A549 (cell line): ENCODE results near the gene IHH. TPM values are rescaled to one million over a fixed set of nuclear protein-coding genes. Genes with fewer than 3 reads are reported as not detected.

Experiments used
- ATAC-seq, 2 experiments: fragments of 200-7000 bp in 1 of 2; fragments of >200 bp in 1 of 2; cut with Nextera tagmentation in 1 of 2; cut with Tn5 transposase in 1 of 2; 3 replicates each; pipeline versions ENCODE4 v1.8.0 to v1.9.1; 2018 to 2020; ENCODE audit warnings: mild to moderate bottlenecking in 1 of 2, moderate library complexity in 1 of 2
- CTCF ChIA-PET: fragments of 300-600 bp; sonication (Branson Sonifier 250); formaldehyde crosslinking; extraction: SDS; loops from one replicate; lab custom pipeline; 2021; ENCODE audit warnings: antibody characterized with exemption, inconsistent platforms; lab: Yijun Ruan, JAX
- POLR2A ChIA-PET: fragments of 350-600 bp; formaldehyde crosslinking; extraction: SDS; loops from one replicate; lab custom pipeline; 2021; ENCODE audit warnings: antibody characterized with exemption, inconsistent platforms; lab: Yijun Ruan, JAX
- DNase-seq, 2 experiments: peaks; one replicate each; pipeline versions ENCODE4 v3.0.0 to v3.0.0-alpha.2; 2011 to 2016; ENCODE audit warnings: low read depth in 1 of 2, low spot score in 1 of 2
- FAIRE-seq: peaks from 2 replicates; lab custom pipeline; 2011; peaks lifted over from hg19 to GRCh38; lab: Jason Lieb, UNC
- H3K27ac ChIP-seq, 2 experiments: fragments of >200 bp; sonication (Bioruptor Twin); formaldehyde crosslinking; 3 replicates each; pipeline ENCODE4 v1.5.1; 2016 to 2017
- H3K4me1 ChIP-seq: fragments of >200 bp; sonication (Bioruptor Twin); formaldehyde crosslinking; 3 replicates; pipeline ENCODE4 v1.6.1; 2016
- H3K4me2 ChIP-seq: fragments of >200 bp; sonication (Bioruptor Twin); formaldehyde crosslinking; 3 replicates; pipeline ENCODE4 v1.6.1; 2016
- H3K4me3 ChIP-seq: fragments of >200 bp; sonication (Bioruptor Twin); formaldehyde crosslinking; 3 replicates; pipeline ENCODE4 v1.5.1; 2016
- H3K9me3 ChIP-seq: fragments of >200 bp; sonication (Bioruptor Twin); formaldehyde crosslinking; 3 replicates; pipeline ENCODE4 v1.6.1; 2016
- CBX2 ChIP-seq: fragments of 200-600 bp; sonication (generic); IDR thresholded peaks from 2 replicates; pipeline ENCODE4 v1.6.1; 2016; ENCODE audit warnings: low read depth, mild to moderate bottlenecking, borderline replicate concordance
- CHD4 ChIP-seq: fragments of 200-600 bp; sonication (generic); IDR thresholded peaks from 2 replicates; pipeline ENCODE4 v1.6.1; 2016; ENCODE audit warnings: antibody characterized with exemption, mild to moderate bottlenecking, borderline replicate concordance
- EHF ChIP-seq: fragments of 250-450 bp; sonication (Bioruptor Pico); IDR thresholded peaks from 2 replicates; pipeline ENCODE4 v1.5.0; 2020; ENCODE audit warnings: mild to moderate bottlenecking
- EHMT2 ChIP-seq: fragments of 200-600 bp; sonication (generic); IDR thresholded peaks from 2 replicates; pipeline ENCODE4 v1.6.1; 2016; ENCODE audit warnings: antibody characterized with exemption, low read depth, mild to moderate bottlenecking, moderate library complexity
- ESRRA ChIP-seq: fragments of 150-350 bp; IDR thresholded peaks from 2 replicates; pipeline ENCODE4 v1.6.1; 2014; ENCODE audit warnings: mild to moderate bottlenecking, low read length, borderline replicate concordance
- GATA3 ChIP-seq: IDR thresholded peaks from 2 replicates; pipeline ENCODE4 v1.6.1; 2012; ENCODE audit warnings: borderline replicate concordance
- HDAC2 ChIP-seq: fragments of 200-600 bp; sonication (generic); IDR thresholded peaks from 2 replicates; pipeline ENCODE4 v1.6.1; 2016
- HEYL ChIP-seq: fragments of 250-450 bp; sonication (Bioruptor Pico); IDR thresholded peaks from 2 replicates; pipeline ENCODE4 v1.8.0; 2021; ENCODE audit warnings: mild to moderate bottlenecking, moderate library complexity
- HMGXB4 ChIP-seq: fragments of 250-450 bp; sonication (Bioruptor Pico); IDR thresholded peaks from 2 replicates; pipeline ENCODE4 v1.5.0; 2021; ENCODE audit warnings: mild to moderate bottlenecking, moderate library complexity, borderline replicate concordance
- JUNB ChIP-seq: fragments of >200 bp; sonication (Bioruptor Twin); formaldehyde crosslinking; IDR thresholded peaks from 2 replicates; pipeline ENCODE4 v1.6.1; 2016
- KDM5A ChIP-seq: fragments of 200-600 bp; sonication (generic); IDR thresholded peaks from 2 replicates; pipeline ENCODE4 v1.6.1; 2016; ENCODE audit warnings: antibody characterized with exemption, mild to moderate bottlenecking
- MYC ChIP-seq: IDR thresholded peaks from 2 replicates; pipeline ENCODE4 v1.6.1; 2012; ENCODE audit warnings: mild to moderate bottlenecking, inconsistent platforms, low read length, improper control_type of control experiment, borderline replicate concordance
- NFE2L2 ChIP-seq: fragments of 150-350 bp; conservative IDR thresholded peaks from 2 replicates; pipeline ENCODE4 v1.6.1; 2014; ENCODE audit warnings: low read length
- PBX3 ChIP-seq: IDR thresholded peaks from 2 replicates; pipeline ENCODE4 v1.6.1; 2012
- PHF8 ChIP-seq: fragments of 200-600 bp; sonication (generic); IDR thresholded peaks from 2 replicates; pipeline ENCODE4 v1.6.1; 2016; ENCODE audit warnings: low read depth, mild to moderate bottlenecking, antibody characterized with exemption, moderate library complexity, borderline replicate concordance
- POLR2A ChIP-seq: IDR thresholded peaks from 2 replicates; pipeline ENCODE4 v1.6.1; 2012; ENCODE audit warnings: mild to moderate bottlenecking, low read length
- POLR2AphosphoS2 ChIP-seq: conservative IDR thresholded peaks from 2 replicates; pipeline ENCODE4 v1.6.1; 2012; ENCODE audit warnings: low read length, improper control_type of control experiment, inconsistent platforms
- RAD21 ChIP-seq, 2 experiments: fragments of >200 bp in 1 of 2; sonication (Bioruptor Twin) in 1 of 2; formaldehyde crosslinking in 1 of 2; IDR thresholded peaks in 1 of 2; conservative IDR thresholded peaks in 1 of 2; 2 replicates in 1 of 2; 3 replicates in 1 of 2; pipeline ENCODE4 v1.6.1; 2012 to 2018; ENCODE audit warnings: inconsistent platforms in 1 of 2
- RCOR1 ChIP-seq: fragments of 150-350 bp; IDR thresholded peaks from 2 replicates; pipeline ENCODE4 v1.6.1; 2014; ENCODE audit warnings: antibody characterized with exemption, low read length, low read depth
- SREBF2 ChIP-seq: fragments of 450-650 bp; IDR thresholded peaks from 2 replicates; pipeline ENCODE4 v1.6.1; 2014; ENCODE audit warnings: mild to moderate bottlenecking, moderate library complexity
- ZC3H11A ChIP-seq: fragments of 450-650 bp; IDR thresholded peaks from 2 replicates; pipeline ENCODE4 v1.6.1; 2014; ENCODE audit warnings: antibody characterized with exemption, mild to moderate bottlenecking
- WGBS: methylation state at CpG from one replicate; pipeline ENCODE4 v1.1.6; 2017; ENCODE audit errors: missing lambda C conversion rate; 5-methylcytosine and 5-hydroxymethylcytosine counted together
- polyA plus RNA-seq, 4 experiments: library from polyadenylated mRNA; depleted of rRNA in 3 of 4; stranded (reverse); fragments of >200 nt; fragmentation: RNase III in 1 of 4; extraction: RNeasy Plus Mini Kit Qiagen cat#74134 plus additional on column Dnase treatment in 1 of 4; gene quantifications; 2 replicates in 3 of 4; 3 replicates in 1 of 4; pipeline ENCODE4 v1.2.3, GENCODE V29; 2011 to 2017
- TF ChIP-seq, protein P1 (sequence below): fragments of 450-650 bp; IDR thresholded peaks from 2 replicates; pipeline ENCODE4 v1.6.1; 2014; ENCODE audit warnings: antibody characterized with exemption
- TF ChIP-seq, protein P2 (sequence below): fragments of 150-350 bp; IDR thresholded peaks from 2 replicates; pipeline ENCODE4 v1.6.1; 2014; ENCODE audit warnings: low read depth, mild to moderate bottlenecking, low read length

The IHH gene
- polyA plus RNA-seq, 2 of the 4 experiments (the other 2 are of a cell fraction), result 0.13 TPM; not detected in 1

- no peak overlapping the region for H3K27ac ChIP-seq
- ATAC-seq, result no peak
- ChIA-PET CTCF (interaction anchor here (1.2 to 14.1 kb wide), 6 partner anchors 10 to 131 kb away, joined by 4 to 149 read pairs (median 12); partner anchors contain the start of gene SLC23A3), POLR2A (no interaction called here)
- H3K4me3 ChIP-seq, result no peak overlapping the region
- H3K4me2 ChIP-seq, result no peak overlapping the region
- H3K4me1 ChIP-seq, result peaks cover 3% of the 10 kb centered on the region; the same call in 1 of the 3 replicates
- WGBS, result 0% methylated on average over 1 of the region's 1 CpG
- FAIRE-seq, result no peak
- H3K9me3 ChIP-seq, result no peaks in the 10 kb centered on the region
- no peak for DNase-seq
- TF ChIP-seq RAD21 (conservative IDR thresholded peaks at IDR 0.05 in 1 of 2, IDR thresholded peaks at IDR 0.05 in 1 of 2), result no peak
- TF ChIP-seq PBX3, result no peak
- no peak for TF ChIP-seq MYC
- TF ChIP-seq HMGXB4 (CRISPR knock-in tag), result no peak
- TF ChIP-seq GATA3, result no peak
- TF ChIP-seq, all 56 proteins: peak for 0
Measured at GRCh38 chr2:219038600-219038999, 22.1 kb downstream of the IHH start.

DNA sequence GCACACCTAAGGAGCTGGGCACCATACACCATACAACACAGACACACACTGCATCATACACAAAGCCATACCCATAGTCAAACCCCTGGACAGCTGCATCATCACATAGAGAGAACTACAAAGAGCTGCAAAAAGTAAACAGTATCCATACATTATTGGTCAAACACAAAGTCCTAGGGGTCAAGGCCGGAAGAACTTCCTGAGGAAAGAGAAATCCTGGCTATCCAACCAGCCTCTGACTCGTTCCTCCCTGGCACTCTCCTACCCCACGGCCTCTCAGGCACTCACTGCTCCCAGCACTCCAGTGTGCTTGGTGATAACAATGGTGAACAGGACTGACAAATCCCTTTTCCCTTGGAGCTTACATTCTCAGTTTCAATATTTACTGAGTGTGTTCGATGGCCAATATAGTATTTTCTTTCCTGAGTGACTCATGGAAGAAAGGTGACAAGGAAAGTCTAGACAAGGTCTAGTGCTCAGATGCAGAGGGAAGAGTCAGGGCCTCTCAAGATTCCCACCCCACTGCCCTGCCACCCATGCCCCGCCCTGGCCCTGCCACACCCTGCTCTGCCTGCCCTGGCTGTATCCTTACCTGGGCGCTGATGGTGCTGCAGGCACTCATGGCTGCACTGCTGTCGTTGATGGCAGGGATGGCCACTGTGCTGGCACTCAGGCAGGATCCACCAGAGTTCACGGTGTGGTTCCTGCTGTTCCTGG lies 22.8 kb downstream of the IHH start:
- Histone ChIP-seq H3K4me2 (no peak overlapping the region), H3K27ac (no peak overlapping the region), H3K4me1 (peaks cover 3% of the 10 kb centered on the region; the same call in 1 of the 3 replicates), H3K9me3 (no peaks in the 10 kb centered on the region), H3K4me3 (no peak overlapping the region)
- ChIA-PET POLR2A (no interaction called here), CTCF (interaction anchor here (0.6 to 14.1 kb wide), 10 partner anchors 9 to 162 kb away, joined by 3 to 149 read pairs (median 7); partner anchors contain the start of gene SLC23A3)
- FAIRE-seq (no peak), DNase-seq (no peak), ATAC-seq (no peak; a peak in 1 of 6 replicates)
- TF ChIP-seq MYC (no peak), CBX2 (no peak), HDAC2 (no peak), SREBF2 (no peak), PHF8 (no peak), GATA3 (no peak), RCOR1 (no peak), EHMT2 (no peak), POLR2A (no peak), HEYL (no peak), NFE2L2 (no peak), JUNB (no peak), CHD4 (no peak), POLR2AphosphoS2 (no peak), KDM5A (no peak), ZC3H11A (no peak), EHF (no peak), ESRRA (no peak)
- TF ChIP-seq, protein P1, sequence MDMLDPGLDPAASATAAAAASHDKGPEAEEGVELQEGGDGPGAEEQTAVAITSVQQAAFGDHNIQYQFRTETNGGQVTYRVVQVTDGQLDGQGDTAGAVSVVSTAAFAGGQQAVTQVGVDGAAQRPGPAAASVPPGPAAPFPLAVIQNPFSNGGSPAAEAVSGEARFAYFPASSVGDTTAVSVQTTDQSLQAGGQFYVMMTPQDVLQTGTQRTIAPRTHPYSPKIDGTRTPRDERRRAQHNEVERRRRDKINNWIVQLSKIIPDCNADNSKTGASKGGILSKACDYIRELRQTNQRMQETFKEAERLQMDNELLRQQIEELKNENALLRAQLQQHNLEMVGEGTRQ, result no peak
- TF ChIP-seq, protein P2, sequence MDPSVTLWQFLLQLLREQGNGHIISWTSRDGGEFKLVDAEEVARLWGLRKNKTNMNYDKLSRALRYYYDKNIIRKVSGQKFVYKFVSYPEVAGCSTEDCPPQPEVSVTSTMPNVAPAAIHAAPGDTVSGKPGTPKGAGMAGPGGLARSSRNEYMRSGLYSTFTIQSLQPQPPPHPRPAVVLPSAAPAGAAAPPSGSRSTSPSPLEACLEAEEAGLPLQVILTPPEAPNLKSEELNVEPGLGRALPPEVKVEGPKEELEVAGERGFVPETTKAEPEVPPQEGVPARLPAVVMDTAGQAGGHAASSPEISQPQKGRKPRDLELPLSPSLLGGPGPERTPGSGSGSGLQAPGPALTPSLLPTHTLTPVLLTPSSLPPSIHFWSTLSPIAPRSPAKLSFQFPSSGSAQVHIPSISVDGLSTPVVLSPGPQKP, result no peak
- WGBS, result 3% methylated on average over 7 of the region's 8 CpGs
